ENCODE measurements around the gene CSTF2T.

CSTF2T gene

GRCh38 chr10:51700228-51700817 lies 928 bp upstream of the CSTF2T start:
- TF ChIP-seq CTCF (IDR thresholded peaks at IDR 0.05; ENCODE audit: low read depth, low read length), result no peak
- peak; percentile 14 for DNase-seq (ENCODE audit: low read depth, low spot score)
- peak overlapping the region; percentile 83 for H3K4me3 ChIP-seq (ENCODE audit: low read depth, low read length)
- in situ Hi-C loops (cut with HindIII; ENCODE audit: low sequenced_read_pairs), result no loop called here

- in situ Hi-C loops (cut with HindIII; ENCODE audit: low sequenced_read_pairs), result no loop called here
- peak overlapping the region; percentile 83 for H3K4me3 ChIP-seq (ENCODE audit: low read depth, low read length)
- TF ChIP-seq CTCF (IDR thresholded peaks at IDR 0.05; ENCODE audit: low read depth, low read length), result no peak
- no peak for DNase-seq (ENCODE audit: low read depth, low spot score)
These were observed 285 bp downstream of the CSTF2T start for GRCh38 chr10:51699145-51699474.

GRCh38 chr10:51698473-51699063 lies 827 bp downstream of the CSTF2T start:
- no peak for DNase-seq (ENCODE audit: low read depth, low spot score)
- no peak for TF ChIP-seq CTCF (IDR thresholded peaks at IDR 0.05; ENCODE audit: low read depth, low read length)
- H3K4me3 ChIP-seq (ENCODE audit: low read depth, low read length), result peak overlapping the region; percentile 83
- in situ Hi-C loops (cut with HindIII; ENCODE audit: low sequenced_read_pairs), result no loop called here

- TF ChIP-seq CTCF (IDR thresholded peaks at IDR 0.05; ENCODE audit: low read depth, low read length), result no peak
- no peak overlapping the region for H3K4me3 ChIP-seq (ENCODE audit: low read depth, low read length)
- no peak for DNase-seq (ENCODE audit: low read depth, low spot score)
- in situ Hi-C loops (cut with HindIII; ENCODE audit: low sequenced_read_pairs), result no loop called here
These were observed 3.1 kb downstream of the CSTF2T start for GRCh38 chr10:51696251-51696650.

- H3K4me3 ChIP-seq (ENCODE audit: low read depth, low read length), result no peak overlapping the region
- in situ Hi-C loops (cut with HindIII; ENCODE audit: low sequenced_read_pairs), result no loop called here
- DNase-seq (ENCODE audit: low read depth, low spot score), result no peak
- TF ChIP-seq CTCF (IDR thresholded peaks at IDR 0.05; ENCODE audit: low read depth, low read length), result no peak
These were observed 5.2 kb downstream of the CSTF2T start for GRCh38 chr10:51694086-51694768.

GRCh38 chr10:51691135-51691534 lies 8.3 kb downstream of the CSTF2T start:
- no peak for TF ChIP-seq CTCF (IDR thresholded peaks at IDR 0.05; ENCODE audit: low read depth, low read length)
- DNase-seq (ENCODE audit: low read depth, low spot score), result no peak
- in situ Hi-C loops (cut with HindIII; ENCODE audit: low sequenced_read_pairs), result no loop called here
- no peak overlapping the region for H3K4me3 ChIP-seq (ENCODE audit: low read depth, low read length)
